Suppressor macrophage treated with lipopolysaccharide for 4 hours (primary cell): ENCODE data around the gene EFNB3.

Experiments
- DNase-seq: peaks from one replicate; pipeline ENCODE4 v3.0.0-alpha.2; 2020

Gene EFNB3

DNA sequence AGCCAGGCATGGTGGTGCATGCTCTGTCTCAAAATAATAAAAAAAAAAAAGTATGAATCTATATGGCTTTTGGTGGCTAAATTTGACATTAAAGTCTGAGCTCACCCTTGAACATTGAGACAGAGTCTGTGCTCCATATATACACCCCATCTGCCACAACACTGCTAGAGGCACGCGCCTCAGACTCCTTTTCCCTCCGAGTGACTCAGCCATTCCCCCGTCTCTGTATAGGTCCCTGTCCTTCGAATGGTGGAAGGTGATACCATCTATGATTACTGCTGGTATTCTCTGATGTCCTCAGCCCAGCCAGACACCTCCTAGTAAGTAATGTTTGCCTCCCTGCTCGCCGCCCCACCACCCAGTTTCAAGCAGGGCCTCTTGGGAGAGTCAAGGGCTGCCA, 4.5 kb upstream of the EFNB3 start:
- no peak for DNase-seq

- no peak for DNase-seq
Observed at GRCh38 chr17:7701681-7702080, 3.3 kb upstream of the EFNB3 start.

DNA sequence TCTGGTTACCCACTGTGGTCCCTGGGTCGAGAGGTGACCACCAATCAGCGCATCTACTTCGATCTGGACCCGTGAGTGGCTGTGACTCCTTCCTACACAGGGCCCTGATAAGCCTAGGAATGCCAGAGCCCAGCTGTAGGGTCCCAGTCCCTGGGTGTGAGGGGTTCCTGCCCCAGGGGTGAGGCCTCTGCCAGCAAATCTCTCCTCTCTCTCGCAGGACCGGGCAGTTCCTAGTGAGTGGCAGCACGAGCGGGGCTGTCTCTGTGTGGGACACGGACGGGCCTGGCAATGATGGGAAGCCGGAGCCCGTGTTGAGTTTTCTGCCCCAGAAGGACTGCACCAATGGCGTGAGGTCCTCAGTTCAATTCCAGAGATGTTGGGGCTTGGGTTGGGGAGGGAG, 2.2 kb upstream of the EFNB3 start:
- DNase-seq, result no peak

GRCh38 chr17:7703584-7704479, 1.2 kb upstream of the EFNB3 start:
- DNase-seq, result no peak

DNA sequence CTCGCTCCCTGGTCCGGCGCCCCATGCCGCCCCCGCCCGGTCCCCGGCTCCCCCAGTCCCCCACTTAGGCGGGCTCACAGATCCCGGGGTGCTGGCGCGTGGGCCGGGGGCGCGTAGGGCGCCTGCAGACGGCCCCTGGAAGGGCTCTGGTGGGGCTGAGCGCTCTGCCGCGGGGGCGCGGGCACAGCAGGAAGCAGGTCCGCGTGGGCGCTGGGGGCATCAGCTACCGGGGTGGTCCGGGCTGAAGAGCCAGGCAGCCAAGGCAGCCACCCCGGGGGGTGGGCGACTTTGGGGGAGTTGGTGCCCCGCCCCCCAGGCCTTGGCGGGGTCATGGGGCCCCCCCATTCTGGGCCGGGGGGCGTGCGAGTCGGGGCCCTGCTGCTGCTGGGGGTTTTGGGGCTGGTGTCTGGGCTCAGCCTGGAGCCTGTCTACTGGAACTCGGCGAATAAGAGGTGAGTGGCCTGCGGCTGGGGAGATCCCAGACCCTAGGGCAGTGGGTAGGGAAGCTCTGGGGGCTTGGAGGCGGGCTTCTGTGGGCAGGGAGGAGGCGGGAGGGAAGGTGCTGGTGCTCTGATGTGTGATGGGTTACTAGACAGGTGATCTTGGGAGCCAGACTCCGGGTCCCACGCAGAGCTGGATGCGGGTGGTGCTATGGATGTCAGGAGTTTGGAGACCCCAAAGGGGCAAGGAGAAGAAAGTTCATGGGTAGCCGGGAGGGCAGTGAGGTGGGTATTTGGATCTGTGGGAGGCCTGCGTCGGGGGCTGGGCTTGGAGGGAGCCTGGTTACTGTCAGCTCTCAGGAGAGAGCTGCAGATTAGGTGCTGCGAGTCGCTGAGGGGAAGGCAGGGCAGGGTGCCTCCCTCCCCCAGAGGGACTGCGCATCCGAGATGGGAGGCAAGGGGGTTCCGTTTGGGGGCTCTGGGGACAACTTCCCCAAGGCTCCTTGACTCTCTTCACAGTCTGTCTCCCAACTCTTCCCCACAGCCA, 560 bp downstream of the EFNB3 start:
- DNase-seq, result no peak

GRCh38 chr17:7706631-7707354, 1.8 kb downstream of the EFNB3 start:
- DNase-seq, result no peak

- no peak for DNase-seq
Observed at GRCh38 chr17:7707446-7707845, 2.4 kb downstream of the EFNB3 start.

DNA sequence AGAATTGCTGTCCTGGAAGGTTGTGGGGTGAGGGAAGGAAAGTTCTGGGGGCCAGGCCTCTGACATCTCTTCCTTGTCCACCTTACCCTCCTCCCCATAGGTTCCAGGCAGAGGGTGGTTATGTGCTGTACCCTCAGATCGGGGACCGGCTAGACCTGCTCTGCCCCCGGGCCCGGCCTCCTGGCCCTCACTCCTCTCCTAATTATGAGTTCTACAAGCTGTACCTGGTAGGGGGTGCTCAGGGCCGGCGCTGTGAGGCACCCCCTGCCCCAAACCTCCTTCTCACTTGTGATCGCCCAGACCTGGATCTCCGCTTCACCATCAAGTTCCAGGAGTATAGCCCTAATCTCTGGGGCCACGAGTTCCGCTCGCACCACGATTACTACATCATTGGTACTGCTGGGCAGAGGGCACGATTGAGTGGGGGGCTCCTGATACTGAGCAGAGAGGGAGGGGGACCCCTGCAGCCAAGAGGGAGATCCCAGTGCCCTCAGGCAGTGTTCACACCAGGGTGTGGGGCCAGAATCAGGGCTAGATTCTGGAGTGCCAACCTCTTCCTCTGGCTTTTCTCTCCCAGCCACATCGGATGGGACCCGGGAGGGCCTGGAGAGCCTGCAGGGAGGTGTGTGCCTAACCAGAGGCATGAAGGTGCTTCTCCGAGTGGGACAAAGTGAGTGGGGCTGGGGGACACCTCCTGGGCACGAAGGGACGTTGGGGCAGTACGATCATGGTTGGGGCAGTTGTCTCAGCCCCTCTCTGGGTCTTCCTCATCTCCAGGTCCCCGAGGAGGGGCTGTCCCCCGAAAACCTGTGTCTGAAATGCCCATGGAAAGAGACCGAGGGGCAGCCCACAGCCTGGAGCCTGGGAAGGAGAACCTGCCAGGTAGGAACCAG, 3.1 kb downstream of the EFNB3 start:
- no peak for DNase-seq

GRCh38 chr17:7709031-7709430, 4.0 kb downstream of the EFNB3 start:
- DNase-seq, result no peak

DNA sequence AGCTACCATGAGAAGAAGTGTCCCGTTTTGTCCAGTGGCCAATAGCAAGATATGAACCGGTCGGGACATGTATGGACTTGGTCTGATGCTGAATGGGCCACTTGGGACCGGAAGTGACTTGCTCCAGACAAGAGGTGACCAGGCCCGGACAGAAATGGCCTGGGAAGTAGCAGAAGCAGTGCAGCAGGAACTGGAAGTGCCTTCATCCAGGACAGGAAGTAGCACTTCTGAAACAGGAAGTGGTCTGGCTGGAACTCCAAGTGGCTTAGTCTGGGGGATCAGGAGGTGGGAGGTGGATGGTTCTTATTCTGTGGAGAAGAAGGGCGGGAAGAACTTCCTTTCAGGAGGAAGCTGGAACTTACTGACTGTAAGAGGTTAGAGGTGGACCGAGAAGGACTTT, 5.3 kb downstream of the EFNB3 start:
- DNase-seq, result peak; percentile 34

GRCh38 chr17:7711051-7711755, 6.2 kb downstream of the EFNB3 start:
- DNase-seq, result no peak

GRCh38 chr17:7712111-7712771, 7.2 kb downstream of the EFNB3 start:
- no peak for DNase-seq

DNA sequence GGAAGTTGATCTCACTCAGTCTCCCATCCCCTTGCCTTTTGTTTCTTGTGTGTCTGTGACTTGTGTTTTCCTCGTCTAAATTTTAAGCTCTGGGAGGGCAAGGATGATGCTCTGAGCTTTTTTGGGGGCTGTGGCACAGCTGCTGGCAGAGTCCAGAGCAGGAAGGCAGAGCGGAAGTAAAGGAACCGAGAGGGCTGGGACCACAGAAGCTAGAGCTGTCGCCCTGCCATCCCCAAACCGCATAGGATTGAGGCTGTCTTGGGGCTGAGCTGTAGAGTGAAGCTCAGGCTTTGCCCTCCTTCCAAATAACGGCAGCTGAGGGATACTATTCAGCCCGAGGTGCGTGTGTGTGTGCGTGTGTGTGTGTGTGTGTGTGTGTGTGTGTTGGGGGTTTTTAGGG, 8.8 kb downstream of the EFNB3 start:
- DNase-seq, result no peak

- no peak for DNase-seq
Observed at GRCh38 chr17:7714721-7715594, 10.0 kb downstream of the EFNB3 start.

DNA sequence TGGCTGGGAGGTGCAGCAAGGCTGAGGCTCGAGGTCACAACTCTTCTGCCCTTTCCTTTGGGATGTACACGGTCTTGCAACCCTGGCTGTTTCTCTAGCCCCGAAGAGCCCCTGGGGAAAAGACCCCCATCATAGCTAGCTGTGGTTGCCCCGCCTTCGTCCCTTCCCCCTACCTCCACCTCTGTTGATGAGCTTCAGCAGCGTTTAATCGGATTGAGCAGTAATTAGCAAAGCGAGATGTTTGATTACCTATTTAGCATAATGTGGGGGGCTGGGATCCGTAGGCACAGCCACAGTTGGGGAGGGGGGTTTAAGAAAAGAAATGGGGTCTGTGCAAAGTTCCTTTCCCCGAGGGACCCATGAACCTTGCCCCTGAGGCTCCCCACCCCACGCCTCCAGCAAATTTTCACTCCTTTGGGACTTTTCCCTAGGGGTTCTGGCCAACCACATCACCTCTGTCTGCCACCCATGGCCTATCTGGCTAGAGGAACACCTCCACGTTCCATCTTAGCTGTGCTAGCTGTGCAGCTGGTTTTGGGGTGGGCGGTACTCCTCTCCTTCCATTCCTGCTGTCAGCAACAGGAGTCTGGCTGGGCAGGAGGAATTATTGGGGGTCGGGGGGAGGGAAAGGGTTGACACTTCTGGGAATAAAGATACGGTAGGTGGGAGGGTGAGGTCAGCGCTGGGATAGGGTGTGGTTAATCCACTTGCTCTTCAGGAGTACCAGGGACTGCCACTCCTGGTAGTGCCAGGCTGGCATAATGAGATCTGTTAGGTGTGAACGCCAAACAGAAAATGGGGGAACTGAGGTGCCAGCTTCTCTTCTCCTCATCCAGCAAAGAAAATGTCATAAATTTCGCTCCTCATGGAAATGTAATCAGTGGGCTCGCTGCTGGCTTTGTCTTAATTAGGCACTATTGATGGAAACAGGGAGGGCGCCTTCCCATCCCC, 11.2 kb downstream of the EFNB3 start:
- no peak for DNase-seq

- peak; percentile 70 for DNase-seq
Observed at GRCh38 chr17:7716901-7717755, 12.1 kb downstream of the EFNB3 start, which contains the start of gene DNAH2. DNAH2 (plus strand) TSS chr17:7717744; CDS start chr17:7719735, 1,991 bp downstream.

DNA sequence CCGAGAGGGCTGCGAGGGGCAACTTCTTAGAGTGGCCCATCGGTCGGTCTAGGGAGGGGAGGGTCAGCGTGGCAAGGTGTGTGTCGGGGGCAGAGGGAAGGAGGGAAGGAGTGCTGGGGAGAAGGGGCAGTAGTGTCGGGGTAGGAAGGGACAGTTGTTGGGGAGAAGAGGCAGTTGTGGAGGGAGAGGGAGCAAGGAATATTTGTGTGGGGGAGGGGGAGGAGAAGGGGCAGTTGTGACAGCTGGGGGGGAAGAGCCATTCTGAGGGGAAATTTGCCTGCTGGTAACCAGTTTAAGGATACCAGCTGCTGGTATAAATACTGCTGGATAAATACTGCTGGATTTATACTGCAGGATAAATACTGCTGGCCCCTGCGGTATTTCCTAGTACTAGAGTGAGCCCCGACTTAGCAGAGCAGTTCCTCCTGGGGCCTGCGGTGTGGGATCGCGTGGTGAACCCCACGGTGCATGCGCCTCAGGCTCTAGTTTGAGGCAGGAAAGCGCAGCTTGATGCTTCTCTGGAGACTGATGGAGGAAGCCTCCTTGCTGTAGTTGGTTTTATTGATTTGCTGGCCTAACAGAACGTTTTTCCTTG, 12.9 kb downstream of the EFNB3 start:
- DNase-seq, result no peak
